Activated naive CD4-positive, alpha-beta T cell treated with anti-CD3 and anti-CD28 coated beads, Interleukin-2, amount 50 U/mL, for 72 hours (primary cell): ENCODE data around the gene ICAM1. TPM values are rescaled to one million over a fixed set of nuclear protein-coding genes. Genes with fewer than 3 reads are reported as not detected.

ENCODE experiments used
- ATAC-seq, 2 donors: fragments of 150-1000 bp; cut with Tn5 transposase; 2 replicates each; pipeline ENCODE4 v1.10.0; 2021; ENCODE audit warnings: mild to moderate bottlenecking in 2 of 2, moderate library complexity in 2 of 2
- DNase-seq, 2 donors: peaks; one replicate each; pipeline ENCODE4 v3.0.0; 2021 to 2022; ENCODE audit warnings: low spot score in 2 of 2
- H3K27ac Mint-ChIP-seq, 2 donors: one replicate each; pipeline ENCODE4 v1.8.0; 2022; ENCODE audit warnings: mild to moderate bottlenecking in 2 of 2, mixed read lengths in 2 of 2
- H3K36me3 Mint-ChIP-seq, 2 donors: one replicate each; pipeline ENCODE4 v1.8.0; 2022; ENCODE audit warnings: mixed read lengths in 2 of 2
- H3K9me3 Mint-ChIP-seq, 2 donors: one replicate each; pipeline ENCODE4 v1.8.0; 2022; ENCODE audit warnings: mixed read lengths in 2 of 2
- total RNA-seq, 2 donors: library from RNA; stranded (reverse); gene quantifications; one replicate each; pipeline ENCODE4 v1.2.3, GENCODE V29; 2022

The ICAM1 gene
- total RNA-seq, 2 donors from 2014 or later: 15.7 to 33.1 TPM

GRCh38 chr19:10321874-10322835 lies 51.2 kb downstream of the ICAM1 start:
- H3K36me3 Mint-ChIP-seq: peaks cover 0 to 8% of the 10 kb centered on the region in 2 donors
- ATAC-seq: peak; percentile 11 to 17
- H3K9me3 Mint-ChIP-seq: no peaks in the 10 kb centered on the region
- no peak for DNase-seq
- peak overlapping the region in 1 of 2 donors; percentile 6 for H3K27ac Mint-ChIP-seq

- DNase-seq (no peak), ATAC-seq (no peak)
- Mint-ChIP-seq H3K27ac (no peak overlapping the region), H3K36me3 (peaks cover 8 to 10% of the 10 kb centered on the region in 2 donors), H3K9me3 (no peaks in the 10 kb centered on the region)
These were observed 54.8 kb downstream of the ICAM1 start for GRCh38 chr19:10325732-10326131.

GRCh38 chr19:10327793-10328192 lies 56.9 kb downstream of the ICAM1 start:
- Mint-ChIP-seq H3K9me3 (no peaks in the 10 kb centered on the region), H3K36me3 (peaks cover 16 to 18% of the 10 kb centered on the region in 2 donors), H3K27ac (no peak overlapping the region)
- ATAC-seq (no peak), DNase-seq (no peak)

GRCh38 chr19:10328558-10329429 lies 57.9 kb downstream of the ICAM1 start:
- H3K9me3 Mint-ChIP-seq: no peaks in the 10 kb centered on the region
- H3K27ac Mint-ChIP-seq: no peak overlapping the region
- H3K36me3 Mint-ChIP-seq: peaks cover 24 to 26% of the 10 kb centered on the region in 2 donors
- DNase-seq (no peak), ATAC-seq (no peak)

- H3K9me3 Mint-ChIP-seq: no peaks in the 10 kb centered on the region
- ATAC-seq (no peak), DNase-seq (no peak)
- peaks cover 30 to 32% of the 10 kb centered on the region in 2 donors for H3K36me3 Mint-ChIP-seq
- peak overlapping the region in 1 of 2 donors; percentile 37 for H3K27ac Mint-ChIP-seq
These were observed 58.6 kb downstream of the ICAM1 start for GRCh38 chr19:10329555-10329954.

GRCh38 chr19:10332158-10332964 lies 61.4 kb downstream of the ICAM1 start:
- Mint-ChIP-seq H3K36me3 (peaks cover 30 to 32% of the 10 kb centered on the region in 2 donors), H3K27ac (peak overlapping the region; percentile 95 to 96), H3K9me3 (no peaks in the 10 kb centered on the region)
- ATAC-seq (no peak), DNase-seq (no peak)

GRCh38 chr19:10332965-10333757 lies 62.2 kb downstream of the ICAM1 start, which contains the start of gene RAVER1:
TSS of gene RAVER1 (minus strand) at chr19:10333529. CDS start at chr19:10333507, 22 bp downstream.
- H3K9me3 Mint-ChIP-seq: no peaks in the 10 kb centered on the region
- peak within 1 kb of the TSS; percentile 95 to 96 for H3K27ac Mint-ChIP-seq
- peaks cover 30 to 32% of the 10 kb centered on the region in 2 donors for H3K36me3 Mint-ChIP-seq
- ATAC-seq (peak; percentile 94 to 96), DNase-seq (peak; percentile 96 to 97)

GRCh38 chr19:10333758-10334587 lies 63.1 kb downstream of the ICAM1 start:
- Mint-ChIP-seq H3K27ac (peak overlapping the region; percentile 95 to 96), H3K36me3 (peaks cover 30 to 32% of the 10 kb centered on the region in 2 donors), H3K9me3 (no peaks in the 10 kb centered on the region)
- DNase-seq (no peak), ATAC-seq (peak in 1 of 2 donors; percentile 8)

GRCh38 chr19:10334588-10335351 lies 63.9 kb downstream of the ICAM1 start:
- H3K9me3 Mint-ChIP-seq: no peaks in the 10 kb centered on the region
- no peak overlapping the region for H3K27ac Mint-ChIP-seq
- peaks cover 27 to 30% of the 10 kb centered on the region in 2 donors for H3K36me3 Mint-ChIP-seq
- ATAC-seq (no peak), DNase-seq (peak in 1 of 2 donors; percentile 75)

GRCh38 chr19:10335352-10335985 lies 64.5 kb downstream of the ICAM1 start:
- DNase-seq: no peak
- ATAC-seq: no peak
- Mint-ChIP-seq H3K36me3 (peaks cover 20 to 24% of the 10 kb centered on the region in 2 donors), H3K27ac (no peak overlapping the region), H3K9me3 (no peaks in the 10 kb centered on the region)
